NCI-H524 (cell line): Measurements from ENCODE around the gene ANKRD39.
"Not testable (repeated sequence)": the region's sequence is repeated elsewhere in the genome, so short reads cannot be mapped to it uniquely, and the experiment has no call there.

Source experiments
- DNase-seq, 2 experiments: peaks; one replicate each; lab custom pipeline; 2025; lab: John Stamatoyannopoulos, UW

Gene ANKRD39

GRCh38 chr2:96870626-96871255 is 12.9 kb upstream of the ANKRD39 start:
- peak; percentile 14 to 35 for DNase-seq

- DNase-seq, result peak in 1 of 2 experiments; percentile 15
Observed at GRCh38 chr2:96869822-96870625, 12.2 kb upstream of the ANKRD39 start, which contains the start of gene SEMA4C. Gene SEMA4C (minus strand): TSS chr2:96870080. CDS start chr2:96867886, 2,194 bp downstream.

- peak in 1 of 2 experiments; percentile 44 for DNase-seq
Observed at GRCh38 chr2:96869281-96869821, 11.5 kb upstream of the ANKRD39 start.

GRCh38 chr2:96868555-96869280 is 10.9 kb upstream of the ANKRD39 start:
- peak; percentile 52 to 77 for DNase-seq

DNA sequence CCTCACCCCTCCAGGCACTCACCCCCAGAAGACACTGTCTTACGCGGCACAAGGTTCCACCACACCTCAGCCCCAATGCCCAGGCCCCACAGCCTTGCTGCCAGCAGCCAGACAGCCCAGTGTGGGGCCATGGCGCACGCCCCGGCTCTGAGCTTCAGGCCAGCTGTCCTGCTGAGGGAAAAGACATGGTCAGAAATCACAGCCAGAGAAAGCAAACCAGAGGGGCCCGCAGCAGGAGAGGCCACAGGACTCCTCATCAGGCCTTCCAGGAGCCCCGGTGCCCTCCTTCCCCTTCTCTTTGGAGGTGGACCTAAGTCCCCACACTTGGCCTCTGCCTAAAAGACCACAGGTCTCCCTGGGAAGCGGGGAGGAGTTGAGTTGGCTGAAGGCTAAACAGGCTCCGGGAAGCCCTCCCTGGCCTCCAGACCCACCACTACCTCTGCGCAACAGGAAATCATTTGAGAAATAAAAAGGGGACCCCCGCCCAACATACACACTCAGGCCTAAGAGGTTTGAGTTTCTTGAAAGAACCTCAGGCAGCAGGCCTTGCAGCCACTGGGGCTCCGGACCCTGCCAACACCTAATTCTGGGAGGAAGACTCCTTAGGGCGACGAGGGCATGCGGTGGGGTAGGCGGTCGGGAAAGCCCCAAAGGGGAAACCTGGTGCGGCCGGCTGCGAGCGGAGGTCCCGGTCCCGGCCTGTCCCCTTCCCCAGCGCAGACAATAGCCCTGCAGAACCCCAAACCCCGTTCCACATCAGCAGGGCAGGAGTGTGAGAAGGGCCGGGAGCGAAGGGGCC is 10.1 kb upstream of the ANKRD39 start:
- DNase-seq, result no peak

DNA sequence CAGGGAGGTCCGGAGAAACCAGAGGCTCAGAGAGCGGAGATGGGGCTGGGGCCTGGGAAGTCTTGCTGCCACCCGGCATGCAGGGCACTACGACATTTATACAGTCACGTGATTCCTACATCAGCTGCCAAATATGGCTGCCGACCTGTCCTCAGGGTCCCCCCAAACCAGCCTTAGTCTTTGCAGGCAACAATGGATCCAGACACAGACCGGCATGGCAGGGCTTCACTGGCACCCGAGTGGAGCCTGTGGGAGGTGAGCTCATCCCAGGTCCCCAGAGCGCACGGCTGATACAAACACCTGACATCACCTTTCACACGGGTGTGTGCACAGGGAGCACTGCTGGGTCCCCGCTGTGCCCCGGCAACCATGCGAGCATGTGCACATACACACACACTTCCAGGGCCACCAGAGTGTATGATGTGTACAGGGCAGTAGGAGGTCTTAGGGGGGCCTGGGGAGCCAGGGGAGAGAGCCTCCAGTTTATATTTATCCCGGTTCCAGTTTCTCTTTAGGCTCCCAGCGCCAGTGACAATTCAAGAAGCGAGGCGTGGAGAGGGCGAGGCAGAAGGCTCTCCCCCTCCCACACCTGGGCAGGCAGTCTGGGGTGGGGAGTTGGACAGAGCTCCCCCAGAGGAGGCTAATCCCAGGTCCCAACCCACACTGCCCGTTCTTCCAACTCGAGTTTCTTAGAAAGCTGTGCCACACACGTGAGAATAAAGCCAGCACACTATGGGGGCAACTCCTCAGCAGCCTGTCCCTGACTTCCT is 9.4 kb upstream of the ANKRD39 start:
- no peak for DNase-seq

GRCh38 chr2:96866586-96866985 is 8.8 kb upstream of the ANKRD39 start:
- no peak for DNase-seq

- no peak for DNase-seq
Observed at GRCh38 chr2:96866149-96866548, 8.3 kb upstream of the ANKRD39 start.

DNA sequence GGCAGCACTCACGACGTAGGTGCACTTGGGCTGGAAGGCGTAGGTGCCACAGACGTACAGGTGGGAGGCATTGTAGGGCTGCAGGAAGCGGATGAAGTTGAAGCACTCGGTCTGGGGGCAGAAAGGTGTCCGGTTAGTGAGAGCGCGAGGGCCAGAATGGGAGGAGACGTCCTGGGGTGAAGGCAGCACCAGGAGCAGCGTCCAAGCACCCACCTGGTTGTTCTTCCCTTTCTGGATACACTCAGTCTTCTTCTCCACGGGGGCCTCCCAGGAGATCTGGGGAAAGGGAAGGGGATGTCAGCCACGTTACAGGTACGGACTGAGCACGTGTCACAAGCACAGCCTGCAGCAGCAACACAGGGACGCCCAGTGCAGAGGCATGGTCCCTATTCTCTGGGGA is 7.8 kb upstream of the ANKRD39 start:
- no peak for DNase-seq

- no peak for DNase-seq
Observed at GRCh38 chr2:96864343-96865091, 6.7 kb upstream of the ANKRD39 start.

GRCh38 chr2:96863575-96864342 is 5.9 kb upstream of the ANKRD39 start:
- no peak for DNase-seq

DNA sequence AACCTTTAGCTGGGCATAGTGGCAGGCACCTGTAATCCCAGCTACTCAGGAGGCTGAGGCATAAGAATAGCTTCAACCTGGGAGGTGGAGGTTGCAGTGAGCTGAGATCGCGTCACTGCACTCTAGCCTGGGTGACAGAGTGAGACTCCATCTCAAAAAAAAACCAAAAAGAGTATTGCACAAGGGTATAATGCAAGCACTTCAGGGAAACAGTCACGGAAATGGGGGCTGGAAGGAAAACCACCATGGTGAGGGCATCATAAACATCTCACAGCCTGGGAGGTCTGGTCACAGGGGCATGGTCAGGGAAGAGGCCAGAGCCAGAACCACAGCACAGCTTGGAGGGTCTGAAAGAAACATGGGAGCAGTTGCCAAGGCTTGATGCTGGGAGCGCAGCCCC is 5.2 kb upstream of the ANKRD39 start:
- DNase-seq, result not testable (repeated sequence)

GRCh38 chr2:96861074-96861473 is 3.3 kb upstream of the ANKRD39 start:
- no peak for DNase-seq

DNA sequence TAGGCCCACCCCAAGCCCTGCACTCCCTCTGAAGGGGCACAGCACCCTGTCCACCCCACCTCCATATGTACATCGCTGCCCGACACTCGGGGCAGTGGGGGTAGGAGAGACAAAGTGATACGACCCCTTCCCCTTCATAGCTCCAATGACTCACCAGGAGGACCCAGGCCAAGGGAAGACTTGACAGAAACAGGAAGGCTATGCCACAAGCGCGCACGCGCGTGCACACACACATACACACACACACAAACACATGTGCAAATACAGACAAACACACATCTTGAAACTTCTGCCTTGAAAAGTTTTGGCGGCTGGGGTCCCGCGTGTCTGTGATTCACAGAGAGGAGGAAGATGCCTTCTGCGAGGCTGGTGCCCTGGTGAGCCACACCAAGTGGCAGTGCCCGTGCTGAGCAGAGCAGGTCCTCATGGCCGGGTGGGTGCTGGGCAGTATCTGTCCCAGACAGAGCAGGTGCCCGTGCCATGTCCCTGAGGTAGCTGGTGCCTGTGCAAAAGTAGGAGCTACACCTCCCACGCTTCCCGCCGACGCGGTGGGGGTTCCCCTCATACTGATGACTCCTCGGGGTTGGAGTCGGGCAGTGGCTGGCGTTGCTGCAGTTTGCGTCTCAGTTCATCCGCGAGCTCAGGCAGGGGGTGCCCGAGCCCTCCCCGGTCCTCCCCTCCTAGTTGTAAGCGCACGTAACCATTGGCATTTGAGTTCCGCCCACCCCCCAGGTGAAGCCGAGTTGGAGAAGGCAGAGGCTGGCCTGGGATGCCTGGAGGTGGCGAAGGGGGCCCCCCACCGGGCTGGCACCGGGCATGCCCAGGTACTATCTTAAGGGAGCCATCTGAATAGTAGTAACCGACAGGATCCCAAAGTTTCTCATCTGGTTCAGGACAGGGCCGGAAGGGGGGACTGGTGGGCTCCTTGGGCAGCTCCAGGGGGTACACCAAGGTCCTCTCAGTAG is 2.5 kb upstream of the ANKRD39 start:
- DNase-seq, result no peak

GRCh38 chr2:96859681-96860064 is 1.9 kb upstream of the ANKRD39 start:
- DNase-seq, result no peak

DNA sequence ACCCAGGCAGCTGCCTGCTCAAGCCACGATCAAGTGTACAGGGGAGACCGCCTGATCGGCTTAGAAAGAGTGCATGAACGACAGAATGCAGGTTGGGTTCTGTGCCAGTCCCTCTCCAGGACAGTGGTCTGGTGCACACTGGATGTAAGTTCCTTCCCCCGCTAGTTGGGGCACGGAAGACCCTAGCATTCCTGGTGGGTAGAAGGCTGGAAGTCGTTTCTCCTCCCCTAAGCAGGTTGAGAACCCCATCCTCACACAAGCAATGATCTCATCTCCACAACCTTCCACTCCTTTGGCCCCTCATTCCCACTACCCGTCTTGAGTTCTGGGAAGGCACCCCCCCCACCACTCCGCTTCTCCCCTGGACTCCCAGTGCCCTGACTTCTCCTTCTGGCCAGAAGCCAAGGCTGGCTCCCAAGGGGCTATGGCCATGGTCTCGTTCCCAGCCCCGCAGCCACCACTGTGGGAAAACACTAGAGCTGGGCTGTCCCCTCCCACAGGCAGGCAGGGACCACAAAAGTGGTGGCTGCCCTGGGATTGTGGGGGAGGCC is 1.4 kb upstream of the ANKRD39 start:
- DNase-seq, result peak in 1 of 2 experiments; percentile 36

GRCh38 chr2:96856776-96857666 is 795 bp downstream of the ANKRD39 start:
- DNase-seq, result peak in 1 of 2 experiments; percentile 43
